ENCODE measurements around the gene ANKIB1.

The ANKIB1 gene

GRCh38 chr7:92422926-92423325 is 177.2 kb downstream of the ANKIB1 start:
- Histone ChIP-seq H4K20me1 (ENCODE audit: insufficient read depth, low read length) (no peaks in the 10 kb centered on the region), H2AFZ (ENCODE audit: low read depth, low read length) (no peak overlapping the region), H3K4me2 (ENCODE audit: insufficient read depth, low read length) (no peak overlapping the region), H3K27ac (ENCODE audit: low read length) (no peak overlapping the region), H3K36me3 (ENCODE audit: insufficient read depth, low read length) (no peaks in the 10 kb centered on the region), H3K27me3 (ENCODE audit: insufficient read depth, low read length, poor library complexity) (no peaks in the 10 kb centered on the region), H3K79me2 (ENCODE audit: insufficient read depth, low read length) (no peaks in the 10 kb centered on the region), H3K4me3 (ENCODE audit: low read depth in 1 of 2, low read length in 2 of 2) (no peak overlapping the region), H3K9ac (ENCODE audit: low read depth, low read length) (no peak overlapping the region), H3K9me3 (ENCODE audit: insufficient read depth, low read length, severe bottlenecking) (no peaks in the 10 kb centered on the region), H3K4me1 (ENCODE audit: insufficient read depth, low read length) (peaks cover 14% of the 10 kb centered on the region)
- no peak for DNase-seq
- ATAC-seq (ENCODE audit: insufficient read depth, low read depth): no peak
- TF ChIP-seq CTCF (IDR thresholded peaks at IDR 0.05; ENCODE audit: borderline replicate concordance, extremely low read depth, low read length, poor library complexity, severe bottlenecking): no peak
- TF ChIP-seq EZH2 (IDR thresholded peaks at IDR 0.05; ENCODE audit: borderline replicate concordance, low read depth, low read length, severe bottlenecking): no peak

DNA sequence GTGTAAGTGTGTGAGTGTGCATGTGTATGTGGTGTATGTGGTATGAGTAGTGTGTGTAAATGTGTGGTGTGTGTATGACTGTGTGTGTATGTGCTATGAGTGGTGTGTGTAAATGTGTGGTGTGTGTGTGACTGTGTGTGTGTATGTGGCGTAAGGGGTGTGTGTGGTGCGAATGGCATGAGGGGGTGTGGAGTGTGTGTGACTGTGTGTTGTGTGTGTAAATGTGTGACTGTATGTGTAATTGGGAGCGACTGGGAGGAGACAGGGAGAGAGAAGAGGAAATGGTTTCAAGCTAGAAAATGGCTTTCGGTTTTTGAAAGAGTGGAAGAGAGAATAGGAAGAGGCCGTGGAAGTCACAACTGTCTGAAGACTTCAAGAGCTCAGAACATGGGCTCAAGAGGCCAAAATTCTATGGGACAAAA is 177.9 kb downstream of the ANKIB1 start:
- Histone ChIP-seq H2AFZ (ENCODE audit: low read depth, low read length) (peak overlapping the region; percentile 69), H4K20me1 (ENCODE audit: insufficient read depth, low read length) (no peaks in the 10 kb centered on the region), H3K4me3 (ENCODE audit: low read depth in 1 of 2, low read length in 2 of 2) (no peak overlapping the region), H3K9me3 (ENCODE audit: insufficient read depth, low read length, severe bottlenecking) (no peaks in the 10 kb centered on the region), H3K27me3 (ENCODE audit: insufficient read depth, low read length, poor library complexity) (no peaks in the 10 kb centered on the region), H3K79me2 (ENCODE audit: insufficient read depth, low read length) (no peaks in the 10 kb centered on the region), H3K36me3 (ENCODE audit: insufficient read depth, low read length) (no peaks in the 10 kb centered on the region), H3K4me1 (ENCODE audit: insufficient read depth, low read length) (peaks cover 14% of the 10 kb centered on the region), H3K27ac (ENCODE audit: low read length) (no peak overlapping the region), H3K4me2 (ENCODE audit: insufficient read depth, low read length) (peak overlapping the region; percentile 78), H3K9ac (ENCODE audit: low read depth, low read length) (no peak overlapping the region)
- TF ChIP-seq EZH2 (IDR thresholded peaks at IDR 0.05; ENCODE audit: borderline replicate concordance, low read depth, low read length, severe bottlenecking) (no peak), CTCF (IDR thresholded peaks at IDR 0.05; ENCODE audit: borderline replicate concordance, extremely low read depth, low read length, poor library complexity, severe bottlenecking) (no peak)
- no peak for ATAC-seq (ENCODE audit: insufficient read depth, low read depth)
- no peak for DNase-seq

- Histone ChIP-seq H3K4me1 (ENCODE audit: insufficient read depth, low read length) (peaks cover 14% of the 10 kb centered on the region), H3K27me3 (ENCODE audit: insufficient read depth, low read length, poor library complexity) (no peaks in the 10 kb centered on the region), H3K27ac (ENCODE audit: low read length) (no peak overlapping the region), H2AFZ (ENCODE audit: low read depth, low read length) (no peak overlapping the region), H4K20me1 (ENCODE audit: insufficient read depth, low read length) (no peaks in the 10 kb centered on the region), H3K9me3 (ENCODE audit: insufficient read depth, low read length, severe bottlenecking) (no peaks in the 10 kb centered on the region), H3K4me3 (ENCODE audit: low read depth in 1 of 2, low read length in 2 of 2) (no peak overlapping the region), H3K4me2 (ENCODE audit: insufficient read depth, low read length) (no peak overlapping the region), H3K36me3 (ENCODE audit: insufficient read depth, low read length) (no peaks in the 10 kb centered on the region), H3K79me2 (ENCODE audit: insufficient read depth, low read length) (no peaks in the 10 kb centered on the region), H3K9ac (ENCODE audit: low read depth, low read length) (no peak overlapping the region)
- DNase-seq (peak; percentile 17), ATAC-seq (ENCODE audit: insufficient read depth, low read depth) (no peak)
- no peak for TF ChIP-seq CTCF (IDR thresholded peaks at IDR 0.05; ENCODE audit: borderline replicate concordance, extremely low read depth, low read length, poor library complexity, severe bottlenecking)
- no peak for TF ChIP-seq EZH2 (IDR thresholded peaks at IDR 0.05; ENCODE audit: borderline replicate concordance, low read depth, low read length, severe bottlenecking)
Observed at GRCh38 chr7:92425311-92425947, 179.7 kb downstream of the ANKIB1 start.
